Pancreas (tissue), 10 donors: Measurements from ENCODE around the gene SHISA7. TPM values are rescaled to one million over a fixed set of nuclear protein-coding genes. Genes with fewer than 3 reads are reported as not detected.

ENCODE experiments used
- ATAC-seq, 4 donors: fragments of 200-7000 bp; cut with Tn5 transposase; one replicate each; pipeline versions ENCODE4 v1.8.0 to v1.9.1; 2020; ENCODE audit warnings: mild to moderate bottlenecking in 4 of 4, moderate library complexity in 4 of 4
- DNase-seq, 6 donors: peaks; one replicate each; pipeline ENCODE4 v3.0.0-alpha.2; 2020
- FAIRE-seq: peaks from 2 replicates; lab custom pipeline; 2012; peaks lifted over from hg19 to GRCh38; lab: Jason Lieb, UNC
- H3K27ac ChIP-seq, 4 donors: fragments of 200-600 bp; sonication (generic); 1 replicate in 3 of 4; 2 replicates in 1 of 4; pipeline versions ENCODE4 v1.5.0 to v1.8.0; 2020
- H3K27me3 ChIP-seq, 4 donors: fragments of 200-600 bp; one replicate each; pipeline ENCODE4 v1.8.0; 2021
- H3K36me3 ChIP-seq, 3 donors: fragments of 200-600 bp; sonication (generic) in 1 of 3; one replicate each; pipeline versions ENCODE4 v1.5.0 to v1.8.0; 2020 to 2021
- H3K4me1 ChIP-seq, 3 donors: fragments of 200-600 bp; one replicate each; pipeline ENCODE4 v1.8.0; 2021
- H3K4me3 ChIP-seq, 4 donors: fragments of 200-600 bp; sonication (generic) in 2 of 4; one replicate each; pipeline versions ENCODE4 v1.5.0 to v1.8.0; 2020 to 2021
- H3K9me3 ChIP-seq, 4 donors: fragments of 200-600 bp; one replicate each; pipeline ENCODE4 v1.8.0; 2021
- CTCF ChIP-seq, 4 donors: fragments of 200-600 bp; sonication (generic) in 3 of 4; IDR thresholded peaks; one replicate each; pipeline versions ENCODE4 v1.5.0 to v1.8.0; 2021; ENCODE audit warnings: antibody characterized with exemption in 4 of 4
- WGBS, 2 donors: extraction: QIAGEN DNeasy Blood & Tissue Kit; methylation state at CpG; one replicate each; pipeline ENCODE4 v1.1.7; 2013; 5-methylcytosine and 5-hydroxymethylcytosine counted together
- intact Hi-C, 3 donors: fragments of 100-400 bp; cut with DNase I; formaldehyde crosslinking; loops; one replicate each; pipeline versions ENCODE4 v1.11.1 to v1.14.2; 2022
- polyA plus RNA-seq, 2 donors: library from polyadenylated mRNA; stranded (reverse); fragments of 200-250 nt; gene quantifications; one replicate each; pipeline ENCODE4 v1.2.3, GENCODE V29; 2013
- total RNA-seq, 6 donors: library from RNA; stranded (reverse); fragmentation: NEBNext Ultra II Directional in 4 of 6; extraction: Animal tissue kit (Norgen Biotek cat#: 25700) in 4 of 6; gene quantifications; one replicate each; pipeline versions ENCODE4 v1.2.1 to v1.2.4, GENCODE V29; 2021 to 2023
- donor health status: healthy with polysubstance abuse.
- donor health status: DM: no; HTN: no; CAD: no; lungs with moderate emphysema.
- donor health status: DM: no; HTN: no; CAD: no.
- donor health status: control.
- donor health status: control.
- donor health status: Bipolar disorder and iron deficiency.
- donor health status: DM: yes; HTN: yes; CAD: no.
- donor health status: DM: no; HTN: no; CAD: no.
- donor health status: DM: no; HTN: no; CAD: no.
- donor health status: DM: yes; HTN: yes; CAD: no.

Gene SHISA7
- total and polyA plus RNA-seq, 8 donors = 0.04 to 0.33 (median 0.06) TPM; not detected in 3

- Histone ChIP-seq H3K4me1 (no peaks in the 10 kb centered on the region), H3K4me3 (no peak overlapping the region), H3K9me3 (no peaks in the 10 kb centered on the region), H3K27me3 (peaks cover 0 to 26% (median 5%) of the 10 kb centered on the region in 4 donors), H3K36me3 (no peaks in the 10 kb centered on the region), H3K27ac (no peak overlapping the region)
- 1 to 2% methylated on average over 38 to 39 of the region's 39 CpGs for WGBS, 2 donors
- peak in 1 of 4 donors; percentile 37 for ATAC-seq
- TF ChIP-seq CTCF (IDR thresholded peaks at IDR 0.05) = no peak
- FAIRE-seq = no peak
- intact Hi-C loops = no loop called here
- peak in 1 of 6 donors; percentile 51 for DNase-seq
Measured at GRCh38 chr19:55441692-55442321, 1.3 kb downstream of the SHISA7 start.

GRCh38 chr19:55441319-55441691 lies 1.8 kb downstream of the SHISA7 start:
- no peak for ATAC-seq
- H3K27ac ChIP-seq = no peak overlapping the region
- FAIRE-seq = no peak
- intact Hi-C loops = no loop called here
- H3K36me3 ChIP-seq = no peaks in the 10 kb centered on the region
- TF ChIP-seq CTCF (IDR thresholded peaks at IDR 0.05) = no peak
- H3K27me3 ChIP-seq = peaks cover 0 to 26% (median 5%) of the 10 kb centered on the region in 4 donors
- H3K9me3 ChIP-seq = no peaks in the 10 kb centered on the region
- no peak for DNase-seq
- no peak overlapping the region for H3K4me3 ChIP-seq
- H3K4me1 ChIP-seq = no peaks in the 10 kb centered on the region
- WGBS, 2 donors = 5 to 8% methylated on average over 21 of the region's 21 CpGs

GRCh38 chr19:55440411-55441105 lies 2.5 kb downstream of the SHISA7 start:
- no peaks in the 10 kb centered on the region for H3K4me1 ChIP-seq
- H3K9me3 ChIP-seq = no peaks in the 10 kb centered on the region
- ATAC-seq = no peak
- TF ChIP-seq CTCF (IDR thresholded peaks at IDR 0.05) = no peak
- peak in 1 of 6 donors; percentile 46 for DNase-seq
- intact Hi-C loops = no loop called here
- H3K36me3 ChIP-seq = no peaks in the 10 kb centered on the region
- no peak overlapping the region for H3K27ac ChIP-seq
- peaks cover 0 to 26% (median 5%) of the 10 kb centered on the region in 4 donors for H3K27me3 ChIP-seq
- H3K4me3 ChIP-seq = no peak overlapping the region
- FAIRE-seq = no peak
- WGBS, 2 donors = 6% methylated on average over 38 to 39 of the region's 39 CpGs

- Histone ChIP-seq H3K4me1 (no peaks in the 10 kb centered on the region), H3K27ac (no peak overlapping the region), H3K27me3 (peaks cover 0 to 18% (median 3%) of the 10 kb centered on the region in 4 donors), H3K4me3 (no peak overlapping the region), H3K9me3 (no peaks in the 10 kb centered on the region), H3K36me3 (no peaks in the 10 kb centered on the region)
- ATAC-seq (no peak), FAIRE-seq (no peak), DNase-seq (no peak)
- intact Hi-C loops = no loop called here
- TF ChIP-seq CTCF (IDR thresholded peaks at IDR 0.05) = no peak
- WGBS, 2 donors = 60 to 78% methylated on average over 5 of the region's 5 CpGs
Measured at GRCh38 chr19:55439052-55439451, 4.0 kb downstream of the SHISA7 start.

GRCh38 chr19:55437410-55437809 lies 5.7 kb downstream of the SHISA7 start:
- ATAC-seq (peak; percentile 78 to 98 (median 87)), DNase-seq (peak in 5 of 6 donors; percentile 31 to 79 (median 69)), FAIRE-seq (no peak)
- TF ChIP-seq CTCF (IDR thresholded peaks at IDR 0.05) = no peak
- no peaks in the 10 kb centered on the region for H3K4me1 ChIP-seq
- H3K9me3 ChIP-seq = no peaks in the 10 kb centered on the region
- intact Hi-C loops = no loop called here
- no peak overlapping the region for H3K4me3 ChIP-seq
- H3K36me3 ChIP-seq = no peaks in the 10 kb centered on the region
- H3K27me3 ChIP-seq = peaks cover 0 to 17% (median 4%) of the 10 kb centered on the region in 4 donors
- WGBS, 2 donors = 5 to 6% methylated on average over 17 of the region's 17 CpGs
- no peak overlapping the region for H3K27ac ChIP-seq
